Measurements from ENCODE around the gene CAB39. TPM values are rescaled to one million over a fixed set of nuclear protein-coding genes. Genes with fewer than 3 reads are reported as not detected.
A peak's percentile ranks its signal among the peaks of the same experiment; 100 is the strongest.

CAB39 gene
- 29.9 and 31.6 TPM in 2 replicates for polyA plus RNA-seq (2014; cell fraction: cytosol; rRNA removed)
- polyA plus RNA-seq (2014; cell fraction: nucleus; rRNA removed): 17.7 and 18.2 TPM in 2 replicates

- DNase-seq (ENCODE audit: low spot score): peak; percentile 86
Observed at GRCh38 chr2:230712443-230713330, at the start of gene CAB39. TSS of gene CAB39 (plus strand) at chr2:230712842. CDS start at chr2:230760002, 47,160 bp downstream.

- no peak for DNase-seq (ENCODE audit: low spot score)
Observed at GRCh38 chr2:230664128-230664527, 48.5 kb upstream of the CAB39 start.

- no peak for DNase-seq (ENCODE audit: low spot score)
Observed at GRCh38 chr2:230664844-230665243, 47.8 kb upstream of the CAB39 start.

- DNase-seq (ENCODE audit: low spot score): no peak
Observed at GRCh38 chr2:230665263-230665691, 47.4 kb upstream of the CAB39 start.

GRCh38 chr2:230666446-230666845 lies 46.2 kb upstream of the CAB39 start:
- DNase-seq (ENCODE audit: low spot score): no peak

GRCh38 chr2:230666885-230667712 lies 45.5 kb upstream of the CAB39 start:
- peak; percentile 22 for DNase-seq (ENCODE audit: low spot score)

- DNase-seq (ENCODE audit: low spot score): no peak
Observed at GRCh38 chr2:230668184-230668938, 44.3 kb upstream of the CAB39 start.

- no peak for DNase-seq (ENCODE audit: low spot score)
Observed at GRCh38 chr2:230668939-230669303, 43.7 kb upstream of the CAB39 start.

- DNase-seq (ENCODE audit: low spot score): no peak
Observed at GRCh38 chr2:230669386-230669950, 43.2 kb upstream of the CAB39 start.

GRCh38 chr2:230671117-230671516 lies 41.5 kb upstream of the CAB39 start:
- DNase-seq (ENCODE audit: low spot score): no peak

GRCh38 chr2:230672836-230673235 lies 39.8 kb upstream of the CAB39 start:
- no peak for DNase-seq (ENCODE audit: low spot score)

- DNase-seq (ENCODE audit: low spot score): no peak
Observed at GRCh38 chr2:230674401-230674800, 38.2 kb upstream of the CAB39 start.

GRCh38 chr2:230674966-230675672 lies 37.5 kb upstream of the CAB39 start:
- DNase-seq (ENCODE audit: low spot score): no peak

GRCh38 chr2:230676546-230676945 lies 36.1 kb upstream of the CAB39 start:
- DNase-seq (ENCODE audit: low spot score): no peak

- DNase-seq (ENCODE audit: low spot score): no peak
Observed at GRCh38 chr2:230677201-230677946, 35.3 kb upstream of the CAB39 start.

GRCh38 chr2:230678018-230678417 lies 34.6 kb upstream of the CAB39 start:
- DNase-seq (ENCODE audit: low spot score): no peak

- DNase-seq (ENCODE audit: low spot score): no peak
Observed at GRCh38 chr2:230678451-230678850, 34.2 kb upstream of the CAB39 start.

- no peak for DNase-seq (ENCODE audit: low spot score)
Observed at GRCh38 chr2:230680463-230681170, 32.0 kb upstream of the CAB39 start.

- no peak for DNase-seq (ENCODE audit: low spot score)
Observed at GRCh38 chr2:230681171-230681545, 31.5 kb upstream of the CAB39 start.

All from SK-N-DZ (cell line).